Activated T-cell treated with anti-CD3 and anti-CD28 coated beads, Interleukin-2, amount 50 U/mL, for 4 hours (primary cell): Measurements from ENCODE around the gene ONECUT1. TPM values are rescaled to one million over a fixed set of nuclear protein-coding genes. Genes with fewer than 3 reads are reported as not detected.
"Not testable (repeated sequence)": the region's sequence is repeated elsewhere in the genome, so short reads cannot be mapped to it uniquely, and the experiment has no call there.

Experiments used
- ATAC-seq, 2 donors: fragments of 200-7000 bp; cut with Tn5 transposase; one replicate each; pipeline ENCODE4 v1.10.0; 2021
- DNase-seq: peaks from one replicate; pipeline ENCODE4 v3.0.0-alpha.2; 2020
- H3K27me3 Mint-ChIP-seq: one replicate; pipeline ENCODE4 v1.8.0; 2021; ENCODE audit warnings: low read depth, mixed read lengths
- H3K36me3 Mint-ChIP-seq: one replicate; pipeline ENCODE4 v1.8.0; 2022; ENCODE audit warnings: mixed read lengths; ENCODE audit not compliant: insufficient read depth
- H3K4me1 Mint-ChIP-seq: one replicate; pipeline ENCODE4 v1.8.0; 2021; ENCODE audit warnings: low read depth, mixed read lengths
- H3K4me3 Mint-ChIP-seq: one replicate; pipeline ENCODE4 v1.8.0; 2021; ENCODE audit warnings: mild to moderate bottlenecking, moderate library complexity, mixed read lengths
- H3K9me3 Mint-ChIP-seq: one replicate; pipeline ENCODE4 v1.8.0; 2021; ENCODE audit warnings: mixed read lengths
- total RNA-seq, 3 donors: library from RNA; stranded (reverse); gene quantifications; one replicate each; pipeline ENCODE4 v1.2.1, GENCODE V29; 2021

ONECUT1 gene
- under 1 TPM in 1 of 3 donors, not detected in 2; 0.25 TPM for total RNA-seq

DNA sequence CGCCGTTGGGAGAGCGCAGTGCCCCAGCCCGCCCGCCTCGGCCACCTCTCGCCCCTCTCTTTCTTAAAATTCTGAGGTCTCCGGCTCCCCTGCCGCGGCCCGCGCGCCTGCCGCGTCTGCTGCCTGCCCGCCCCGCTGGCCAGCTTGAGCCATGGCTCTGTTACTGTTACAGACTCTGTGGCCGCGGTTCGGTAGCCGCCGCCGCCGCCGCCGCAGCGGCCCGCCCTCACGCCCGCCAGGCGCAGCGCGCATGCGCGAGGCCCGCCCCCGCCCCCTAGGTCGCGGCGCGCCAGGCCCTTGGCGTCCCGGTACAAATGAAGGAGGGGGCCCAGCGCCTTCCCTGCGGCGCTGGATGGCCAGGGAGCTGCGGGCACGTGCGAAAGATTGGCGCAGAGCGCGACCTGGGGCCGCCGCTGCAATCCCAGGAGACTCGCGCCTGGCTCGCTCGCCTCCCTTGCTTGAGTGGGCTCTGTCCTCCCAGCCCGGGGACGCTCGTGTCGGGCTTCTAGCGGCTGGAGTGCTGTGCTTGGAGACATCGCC is at the start of gene ONECUT1:
Gene ONECUT1 (minus strand): TSS at position 168 of the 540 bp plus-strand sequence. CDS start 452 bp downstream, outside the sequence.
- Mint-ChIP-seq H3K9me3 (no peaks in the 10 kb centered on the region), H3K4me1 (peaks cover 30% of the 10 kb centered on the region), H3K27me3 (peaks cover 80% of the 10 kb centered on the region), H3K4me3 (peak within 1 kb of the TSS; percentile 65), H3K36me3 (no peaks in the 10 kb centered on the region)
- ATAC-seq (peak; percentile 61 to 69), DNase-seq (peak; percentile 48)

GRCh38 chr15:52834379-52834778 is 44.2 kb upstream of the ONECUT1 start:
- H3K27me3 Mint-ChIP-seq: peaks cover 12% of the 10 kb centered on the region
- ATAC-seq: no peak
- DNase-seq: no peak
- no peaks in the 10 kb centered on the region for H3K9me3 Mint-ChIP-seq
- H3K36me3 Mint-ChIP-seq: no peaks in the 10 kb centered on the region
- H3K4me1 Mint-ChIP-seq: no peaks in the 10 kb centered on the region
- H3K4me3 Mint-ChIP-seq: no peak overlapping the region

- not testable (repeated sequence) for H3K36me3 Mint-ChIP-seq, H3K4me1 Mint-ChIP-seq, H3K9me3 Mint-ChIP-seq, ATAC-seq, H3K4me3 Mint-ChIP-seq, DNase-seq
- H3K27me3 Mint-ChIP-seq: peaks cover 50% of the 10 kb centered on the region
These were observed 34.2 kb upstream of the ONECUT1 start for GRCh38 chr15:52824169-52824942.

DNA sequence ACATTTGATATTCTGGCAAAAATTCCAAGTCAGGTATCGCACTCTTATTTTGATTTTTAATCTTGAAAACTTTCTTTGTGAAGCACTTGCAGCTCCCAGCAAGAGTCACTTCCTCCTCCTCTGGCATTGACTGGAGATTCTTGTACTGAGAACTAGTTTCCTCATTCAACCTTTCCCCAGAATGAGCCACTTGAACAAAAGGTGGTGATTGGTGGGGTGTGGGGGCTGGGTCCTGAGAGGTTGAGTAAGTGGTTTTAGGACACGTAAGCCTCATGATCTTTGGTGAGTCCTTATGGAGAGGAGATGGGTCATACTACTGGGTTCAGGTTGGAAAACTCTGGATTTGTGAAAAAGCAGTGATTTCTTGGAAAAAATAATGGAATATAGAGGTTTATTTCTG is 32.3 kb upstream of the ONECUT1 start:
- DNase-seq (no peak), ATAC-seq (no peak)
- no peaks in the 10 kb centered on the region for H3K36me3 Mint-ChIP-seq
- no peaks in the 10 kb centered on the region for H3K4me1 Mint-ChIP-seq
- peaks cover 69% of the 10 kb centered on the region for H3K27me3 Mint-ChIP-seq
- no peak overlapping the region for H3K4me3 Mint-ChIP-seq
- no peaks in the 10 kb centered on the region for H3K9me3 Mint-ChIP-seq

DNA sequence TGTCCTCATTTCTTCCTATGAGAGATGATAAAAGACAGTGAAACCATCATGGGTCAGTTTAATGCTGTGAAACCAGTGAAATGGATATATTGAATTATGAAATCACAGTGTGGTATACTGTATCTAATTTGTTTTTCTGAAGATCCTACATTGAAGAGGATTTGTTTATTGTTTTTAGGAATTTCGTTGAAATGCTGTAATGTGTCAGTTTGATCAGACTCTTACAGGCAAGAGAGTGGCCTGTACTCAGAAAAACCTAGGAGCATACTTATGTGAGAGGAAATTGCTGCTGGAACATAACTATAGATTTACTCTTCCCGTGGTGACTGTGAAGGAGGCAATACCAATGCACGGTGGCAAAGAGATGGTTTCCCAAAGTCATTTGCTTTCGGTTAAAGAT is 29.1 kb upstream of the ONECUT1 start:
- Mint-ChIP-seq H3K27me3 (peaks cover 76% of the 10 kb centered on the region), H3K4me1 (no peaks in the 10 kb centered on the region), H3K36me3 (no peaks in the 10 kb centered on the region), H3K4me3 (no peak overlapping the region), H3K9me3 (no peaks in the 10 kb centered on the region)
- DNase-seq (no peak), ATAC-seq (no peak)

- not testable (repeated sequence) for ATAC-seq, H3K9me3 Mint-ChIP-seq, H3K4me3 Mint-ChIP-seq, DNase-seq, H3K4me1 Mint-ChIP-seq, H3K36me3 Mint-ChIP-seq
- H3K27me3 Mint-ChIP-seq: peaks cover 76% of the 10 kb centered on the region
These were observed 25.8 kb upstream of the ONECUT1 start for GRCh38 chr15:52815899-52816298.

DNA sequence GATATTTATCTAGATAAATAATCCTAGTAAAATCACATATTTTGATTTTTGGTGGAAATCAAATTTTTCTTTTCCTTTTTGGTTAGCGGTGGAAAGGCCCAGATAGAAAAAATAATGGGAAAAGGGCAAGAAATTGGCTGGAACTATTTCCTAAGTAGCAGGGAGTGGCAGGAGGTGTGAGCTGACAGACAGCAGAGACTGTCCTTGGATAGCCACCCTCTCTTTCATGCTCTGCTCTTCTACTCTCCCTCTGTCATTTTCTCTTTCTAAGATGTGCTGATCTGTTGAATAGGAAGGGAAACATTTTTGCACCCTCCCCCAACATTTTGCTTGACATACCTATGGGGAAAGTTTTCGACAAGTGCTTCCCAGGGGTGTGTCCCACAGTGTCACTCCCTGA is 18.9 kb upstream of the ONECUT1 start:
- Mint-ChIP-seq H3K27me3 (peaks cover 75% of the 10 kb centered on the region), H3K36me3 (no peaks in the 10 kb centered on the region), H3K9me3 (no peaks in the 10 kb centered on the region), H3K4me1 (peaks cover 9% of the 10 kb centered on the region), H3K4me3 (no peak overlapping the region)
- ATAC-seq (no peak), DNase-seq (no peak)

- no peaks in the 10 kb centered on the region for H3K36me3 Mint-ChIP-seq
- peaks cover 75% of the 10 kb centered on the region for H3K27me3 Mint-ChIP-seq
- ATAC-seq (no peak), DNase-seq (no peak)
- no peak overlapping the region for H3K4me3 Mint-ChIP-seq
- H3K9me3 Mint-ChIP-seq: no peaks in the 10 kb centered on the region
- H3K4me1 Mint-ChIP-seq: peaks cover 13% of the 10 kb centered on the region
These were observed 18.3 kb upstream of the ONECUT1 start for GRCh38 chr15:52808441-52808840.

DNA sequence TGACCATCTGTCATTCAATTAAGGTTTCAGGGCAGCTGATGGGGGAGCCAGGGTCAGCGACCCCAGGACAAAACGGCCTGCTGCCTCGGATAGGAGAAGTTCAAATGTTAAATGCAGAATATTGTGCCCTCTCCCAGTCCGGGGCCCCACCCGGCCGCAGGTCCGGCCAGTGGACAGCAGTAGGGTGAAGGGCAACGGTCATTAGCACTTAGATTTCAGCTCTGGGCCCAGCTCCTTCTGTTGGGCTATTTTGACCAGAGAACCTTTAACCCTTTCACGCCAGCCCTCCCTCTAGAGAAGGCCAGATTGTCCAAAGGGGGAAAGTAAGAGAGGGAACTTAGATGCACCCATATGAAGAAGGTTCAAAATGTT is 16.1 kb upstream of the ONECUT1 start:
- Mint-ChIP-seq H3K4me1 (peaks cover 16% of the 10 kb centered on the region), H3K36me3 (no peaks in the 10 kb centered on the region), H3K27me3 (peaks cover 87% of the 10 kb centered on the region), H3K9me3 (no peaks in the 10 kb centered on the region), H3K4me3 (no peak overlapping the region)
- DNase-seq (no peak), ATAC-seq (no peak)

DNA sequence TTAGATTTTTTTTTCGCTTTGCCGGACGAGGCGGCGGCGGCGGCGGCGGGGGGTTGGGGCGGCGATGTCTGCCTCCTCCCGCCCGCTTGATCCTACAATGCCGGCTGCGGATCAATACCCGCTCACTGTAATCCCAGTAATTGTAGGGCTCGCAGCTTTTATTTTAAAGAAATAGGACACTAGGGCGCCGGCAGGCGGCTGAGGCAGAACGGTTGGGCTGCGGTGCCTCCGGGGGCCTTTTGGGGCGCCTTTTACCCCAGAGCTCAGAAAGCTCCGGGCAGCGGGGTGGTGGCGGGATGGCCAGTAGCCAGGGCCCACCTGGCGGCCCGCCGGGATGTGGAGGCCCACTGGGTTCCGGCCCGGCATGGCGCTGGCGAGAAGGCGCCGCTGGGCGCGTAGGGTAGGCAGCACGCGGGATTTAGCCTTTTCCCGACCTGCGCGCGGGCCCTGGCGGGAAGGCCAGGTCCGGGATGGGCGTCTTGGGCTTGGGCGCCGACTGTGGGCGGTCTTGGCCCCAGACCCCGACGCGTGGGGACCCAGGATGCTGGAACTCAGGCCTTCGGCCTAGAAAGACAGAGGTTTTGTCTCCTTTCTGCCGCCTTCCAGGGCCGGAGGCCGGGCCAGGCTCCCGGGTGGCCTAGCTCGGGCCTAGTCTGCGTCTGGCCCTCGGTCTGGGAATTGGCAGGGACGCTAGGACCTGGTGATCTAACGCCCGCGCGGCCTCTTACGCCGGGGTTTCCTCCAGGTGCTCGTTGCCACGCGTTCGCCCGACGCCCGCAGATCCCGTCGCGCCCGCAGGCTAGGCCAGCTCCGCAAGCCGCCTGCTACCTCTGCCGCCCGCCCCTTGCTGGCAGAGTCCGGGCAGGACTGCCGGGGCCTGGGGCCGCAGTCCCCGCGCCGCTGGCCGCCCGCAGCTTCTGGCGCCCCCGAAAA is 15.5 kb upstream of the ONECUT1 start:
- no peaks in the 10 kb centered on the region for H3K36me3 Mint-ChIP-seq
- H3K4me1 Mint-ChIP-seq: peaks cover 18% of the 10 kb centered on the region
- H3K4me3 Mint-ChIP-seq: peak overlapping the region; percentile 56
- H3K27me3 Mint-ChIP-seq: peaks cover 87% of the 10 kb centered on the region
- ATAC-seq: peak; percentile 61 to 65
- no peaks in the 10 kb centered on the region for H3K9me3 Mint-ChIP-seq
- no peak for DNase-seq

DNA sequence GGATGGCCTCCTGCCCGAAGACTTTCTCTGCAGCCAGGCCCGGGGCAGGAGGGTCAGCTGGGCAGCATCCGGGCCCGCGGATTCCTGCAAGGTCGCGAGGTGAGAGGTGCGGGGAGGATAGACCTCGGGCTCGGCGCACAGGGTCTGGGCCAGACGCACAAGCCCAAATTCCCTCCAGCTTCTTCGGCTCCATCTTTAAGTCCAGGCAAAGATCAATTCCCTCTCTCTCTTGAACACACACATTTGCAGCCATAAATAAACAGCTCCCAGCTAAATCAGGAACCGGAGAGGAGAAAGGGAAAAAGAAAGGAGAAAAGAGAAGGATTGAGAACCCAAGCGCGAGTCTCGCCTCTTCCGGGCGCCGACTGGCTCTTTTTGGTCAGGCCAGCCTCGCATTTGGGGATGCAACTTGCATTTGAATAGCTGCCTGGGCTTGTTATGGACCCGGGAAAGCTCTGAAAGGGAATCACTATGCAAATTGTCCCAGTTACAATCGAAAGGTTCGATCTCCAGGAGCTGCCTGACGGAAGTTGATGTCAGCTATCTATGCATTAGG is 14.5 kb upstream of the ONECUT1 start:
- H3K27me3 Mint-ChIP-seq: peaks cover 86% of the 10 kb centered on the region
- H3K4me1 Mint-ChIP-seq: peaks cover 18% of the 10 kb centered on the region
- H3K4me3 Mint-ChIP-seq: peak overlapping the region; percentile 73
- H3K36me3 Mint-ChIP-seq: no peaks in the 10 kb centered on the region
- DNase-seq (no peak), ATAC-seq (no peak)
- H3K9me3 Mint-ChIP-seq: no peaks in the 10 kb centered on the region

DNA sequence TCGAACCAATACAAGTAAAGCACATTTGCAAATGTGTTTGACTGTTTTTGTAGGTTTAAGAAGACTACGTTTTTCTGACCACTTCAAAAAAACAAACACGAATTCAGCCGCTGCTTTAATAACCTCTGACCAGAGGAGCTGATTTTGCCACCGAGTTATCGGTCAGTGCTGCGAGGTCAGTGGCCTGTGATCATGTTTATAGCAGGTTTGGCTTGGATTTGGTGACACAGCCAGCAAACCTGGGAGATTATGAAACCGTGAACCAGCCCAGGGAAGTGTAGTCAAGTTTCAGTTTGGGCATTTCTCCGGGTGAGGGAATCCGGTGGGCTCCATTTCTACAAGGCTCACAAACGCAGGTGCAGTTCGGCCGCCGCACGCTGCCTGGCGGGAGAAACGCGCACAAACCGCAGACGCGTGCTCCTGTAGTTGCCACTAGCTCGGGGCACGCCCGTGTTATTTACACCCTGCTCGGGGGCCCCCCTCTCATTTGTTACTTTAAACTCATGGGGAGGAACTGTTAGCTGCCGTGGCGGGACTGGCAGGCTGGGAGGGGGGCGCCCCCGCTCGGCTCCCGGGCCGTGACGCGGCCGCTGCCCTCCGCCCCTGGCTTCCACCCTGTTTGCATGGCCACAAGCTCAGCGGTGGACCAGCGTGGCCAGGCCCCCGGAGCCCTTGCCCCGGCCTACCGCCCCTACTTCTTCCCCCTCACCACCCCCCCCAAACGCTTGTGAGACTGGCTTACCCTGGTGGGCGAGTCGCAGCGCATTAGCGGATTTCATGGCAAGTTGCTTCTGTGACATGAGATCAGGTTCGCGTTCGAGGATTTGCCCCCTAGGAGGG is 13.6 kb upstream of the ONECUT1 start:
- peaks cover 18% of the 10 kb centered on the region for H3K4me1 Mint-ChIP-seq
- peak overlapping the region; percentile 73 for H3K4me3 Mint-ChIP-seq
- no peak for DNase-seq
- no peaks in the 10 kb centered on the region for H3K36me3 Mint-ChIP-seq
- ATAC-seq: no peak
- H3K9me3 Mint-ChIP-seq: no peaks in the 10 kb centered on the region
- peaks cover 85% of the 10 kb centered on the region for H3K27me3 Mint-ChIP-seq

GRCh38 chr15:52803108-52803466 is 13.0 kb upstream of the ONECUT1 start:
- no peak for DNase-seq
- ATAC-seq: no peak
- Mint-ChIP-seq H3K4me1 (peaks cover 18% of the 10 kb centered on the region), H3K4me3 (no peak overlapping the region), H3K36me3 (no peaks in the 10 kb centered on the region), H3K9me3 (no peaks in the 10 kb centered on the region), H3K27me3 (peaks cover 86% of the 10 kb centered on the region)

GRCh38 chr15:52802110-52802509 is 12.0 kb upstream of the ONECUT1 start:
- ATAC-seq (no peak), DNase-seq (no peak)
- Mint-ChIP-seq H3K4me1 (peaks cover 23% of the 10 kb centered on the region), H3K27me3 (peaks cover 85% of the 10 kb centered on the region), H3K9me3 (no peaks in the 10 kb centered on the region), H3K36me3 (no peaks in the 10 kb centered on the region), H3K4me3 (no peak overlapping the region)
